ENCODE results near the gene PEMT.

DNA sequence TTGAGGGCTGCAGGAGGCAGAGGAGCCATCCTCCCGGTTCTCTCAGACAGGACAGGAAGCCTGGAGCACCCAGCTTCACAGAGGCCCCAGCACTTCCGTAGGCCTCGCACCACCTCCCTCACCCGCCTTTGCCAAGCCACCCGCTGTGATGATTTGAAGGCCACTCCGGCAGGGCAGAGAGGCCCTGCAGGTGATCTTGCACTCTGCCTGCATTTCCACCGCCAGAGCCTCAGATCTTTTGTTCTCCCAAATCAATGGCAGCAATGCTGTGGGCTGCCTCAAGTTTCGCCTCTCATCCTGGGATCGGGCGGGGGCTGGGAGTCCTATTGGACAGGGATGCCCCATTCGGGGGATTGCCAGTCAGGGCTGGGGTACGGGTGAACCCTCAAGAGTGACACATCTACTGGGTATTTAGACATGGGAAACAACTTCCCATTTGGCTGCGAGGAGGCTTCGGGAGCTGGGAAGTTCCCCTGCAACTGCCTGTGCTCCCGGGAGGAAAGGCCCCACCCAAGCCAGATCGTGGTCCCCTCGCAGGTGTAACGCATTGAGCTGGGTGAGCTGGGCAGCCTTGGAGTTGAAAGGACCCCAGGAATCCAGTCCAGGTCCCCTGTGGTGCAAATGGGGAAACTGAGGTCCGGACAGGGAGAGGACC, 34.8 kb upstream of the PEMT start:
- TF ChIP-seq CTCF (IDR thresholded peaks at IDR 0.05) (no peak), EZH2 (IDR thresholded peaks at IDR 0.05; ENCODE audit: borderline replicate concordance, insufficient read depth, low read depth, low read length, poor library complexity, severe bottlenecking) (no peak)
